ENCODE data around the gene FAM3D.
"Not testable (repeated sequence)": the region's sequence is repeated elsewhere in the genome, so short reads cannot be mapped to it uniquely, and the experiment has no call there.

FAM3D gene

DNA sequence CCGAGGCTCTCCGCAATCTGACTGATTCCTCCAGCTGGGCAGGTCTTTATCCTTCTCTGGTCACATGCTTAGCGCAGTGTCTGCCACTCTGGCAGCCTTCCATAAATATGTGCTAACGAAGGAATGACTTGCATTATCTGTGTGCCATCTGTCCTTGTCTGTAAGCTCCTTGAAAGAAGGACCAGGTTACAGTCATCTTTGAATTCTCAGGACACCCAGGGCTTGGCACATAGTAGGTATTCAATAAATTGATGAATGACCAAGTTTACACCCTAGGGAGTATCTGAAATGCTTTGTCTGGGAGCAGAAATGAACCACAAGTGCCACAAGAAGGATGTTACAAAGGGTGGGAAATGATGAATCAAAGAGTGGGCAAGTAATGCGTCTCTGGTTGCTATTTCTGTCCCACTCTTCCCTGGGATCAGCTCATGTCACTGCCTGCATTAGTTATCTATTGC, 16.5 kb upstream of the FAM3D start:
- DNase-seq (ENCODE audit: low read depth): no peak

DNA sequence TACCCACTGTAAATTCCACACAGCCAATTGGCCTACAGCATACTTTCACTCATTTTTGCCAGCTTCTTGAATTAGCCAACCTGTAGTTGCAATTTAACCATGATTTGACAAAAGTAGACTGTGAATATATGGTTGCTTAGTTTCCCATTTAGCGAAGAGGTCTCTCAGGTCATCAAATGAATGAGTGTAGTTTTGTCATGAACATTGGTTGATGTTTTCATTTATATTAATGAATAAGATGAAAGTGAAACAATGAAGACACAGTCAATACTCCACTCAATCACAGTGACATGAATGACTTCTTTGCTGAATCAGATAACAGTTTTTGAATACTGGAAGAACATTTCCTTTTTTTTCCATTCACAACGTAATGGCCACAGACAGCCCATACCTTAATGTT, 15.3 kb upstream of the FAM3D start:
- DNase-seq (ENCODE audit: low read depth): no peak

DNA sequence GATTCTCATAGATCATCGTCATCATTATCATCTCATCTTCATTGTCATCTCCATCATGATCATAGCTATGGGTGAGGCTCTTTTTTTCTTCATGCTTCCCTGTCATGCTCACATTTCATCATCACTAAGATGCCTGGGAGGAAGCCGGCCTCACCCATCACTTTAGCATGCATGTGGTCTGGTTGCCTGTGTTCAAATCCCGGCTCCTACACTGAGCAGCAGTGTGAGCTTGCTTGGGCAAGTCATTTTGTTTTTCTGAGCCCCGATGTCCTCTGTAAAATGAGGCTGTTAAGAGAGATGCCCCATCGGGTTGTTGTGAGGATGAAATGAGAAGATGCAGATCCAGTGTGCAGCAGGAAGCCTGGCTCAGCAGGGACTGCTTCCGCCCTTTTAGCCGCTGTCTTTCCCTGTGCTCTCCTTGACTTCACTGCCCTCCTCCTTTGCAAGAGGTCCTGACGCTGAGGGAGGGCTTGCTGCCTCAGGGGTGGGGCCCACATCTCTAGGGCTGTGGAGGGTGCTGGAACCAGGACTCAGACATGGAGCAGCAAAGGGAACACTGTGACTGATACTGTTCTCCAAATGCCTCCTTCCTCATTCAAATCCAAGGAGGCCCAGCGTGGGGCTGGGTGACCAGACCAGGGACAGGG, 14.4 kb upstream of the FAM3D start:
- DNase-seq (ENCODE audit: low read depth): no peak

DNA sequence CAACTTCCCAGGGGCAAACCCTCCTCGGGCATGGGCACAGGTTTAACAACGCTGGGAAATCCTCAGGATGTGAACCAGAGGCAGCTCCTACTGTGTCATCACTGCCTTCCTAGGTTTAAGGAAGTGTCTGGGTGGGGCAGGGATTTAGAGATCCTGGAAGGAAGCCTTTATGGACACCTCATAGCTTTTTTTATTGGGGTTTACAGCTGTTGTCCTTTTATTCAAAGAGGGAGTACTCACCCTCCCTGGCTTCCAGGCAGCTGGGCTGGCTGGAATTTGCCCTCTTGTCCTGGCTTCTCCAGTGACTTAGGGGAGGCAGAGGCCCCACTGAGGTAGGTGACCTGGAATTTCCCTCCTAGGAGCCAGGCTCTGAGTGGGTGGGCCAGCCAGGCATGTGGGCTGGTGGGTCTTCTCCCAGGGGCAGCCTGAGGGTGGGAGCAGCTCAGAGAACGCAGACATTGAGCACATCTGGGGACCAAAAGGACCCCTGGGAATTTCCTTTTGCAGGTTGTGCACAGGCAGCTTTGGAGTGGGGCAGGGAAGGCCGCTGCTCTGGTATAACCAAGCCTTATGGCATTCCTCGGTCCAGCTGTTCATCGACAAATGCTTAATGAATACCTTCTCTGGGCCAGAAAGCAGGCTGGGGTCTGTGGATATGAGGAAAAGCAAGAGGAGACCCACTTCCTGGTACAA, 13.5 kb upstream of the FAM3D start:
- no peak for DNase-seq (ENCODE audit: low read depth)

DNA sequence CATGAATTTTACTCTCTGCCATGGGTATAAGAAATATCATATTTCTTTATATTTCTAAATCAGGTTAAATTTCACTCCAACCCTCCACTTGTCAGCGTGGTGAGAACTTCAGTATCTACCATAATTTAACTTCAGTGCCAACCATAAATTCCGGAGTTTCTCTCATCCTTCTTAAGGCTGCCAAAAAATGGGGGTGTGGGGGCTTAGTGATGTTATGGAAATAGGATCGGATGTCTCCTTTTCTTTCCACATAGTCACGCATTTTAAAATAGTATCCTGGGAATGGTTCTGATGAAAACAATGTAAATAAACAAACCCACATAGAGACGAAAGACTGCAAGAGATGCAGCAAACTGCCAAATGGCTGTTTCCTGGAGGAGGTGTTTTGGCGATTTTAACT, 12.9 kb upstream of the FAM3D start:
- no peak for DNase-seq (ENCODE audit: low read depth)

DNA sequence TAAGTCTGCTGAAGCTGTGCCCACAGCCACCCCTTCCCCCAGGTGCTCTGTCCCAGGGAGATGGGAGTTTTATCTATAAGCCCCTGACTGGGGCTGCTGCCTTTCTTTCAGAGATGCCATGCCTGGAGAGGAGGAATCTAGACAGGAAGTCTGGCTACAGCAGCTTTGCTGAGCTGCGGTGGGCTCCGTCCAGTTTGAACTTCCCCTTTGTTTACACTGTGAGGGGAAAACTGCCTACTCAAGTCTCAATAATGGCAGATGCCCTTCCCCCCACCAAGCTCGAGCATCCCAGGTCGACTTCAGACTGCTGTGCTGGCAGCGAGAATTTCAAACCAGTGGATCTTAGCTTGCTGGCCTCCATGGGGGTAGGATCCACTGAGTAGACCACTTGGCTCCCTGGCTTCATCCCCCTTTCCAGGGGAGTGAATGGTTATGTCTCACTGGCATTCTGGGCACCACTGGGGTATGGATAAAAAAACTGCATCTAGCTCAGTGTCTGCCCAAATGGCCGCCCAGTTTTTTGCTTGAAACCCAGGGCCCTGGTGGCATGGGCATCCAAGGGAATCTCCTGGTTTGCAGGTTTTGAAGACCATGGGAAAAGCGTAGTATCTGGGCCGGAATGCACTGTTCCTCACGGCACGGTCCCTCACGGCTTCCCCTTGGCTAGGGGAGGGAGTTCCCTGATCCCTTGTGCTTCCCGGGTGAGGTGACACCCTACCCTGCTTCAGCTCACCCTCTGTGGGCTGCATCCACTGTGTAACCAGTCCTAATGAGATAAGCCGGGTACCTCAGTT, 11.8 kb upstream of the FAM3D start:
- DNase-seq (ENCODE audit: low read depth): not testable (repeated sequence)

DNA sequence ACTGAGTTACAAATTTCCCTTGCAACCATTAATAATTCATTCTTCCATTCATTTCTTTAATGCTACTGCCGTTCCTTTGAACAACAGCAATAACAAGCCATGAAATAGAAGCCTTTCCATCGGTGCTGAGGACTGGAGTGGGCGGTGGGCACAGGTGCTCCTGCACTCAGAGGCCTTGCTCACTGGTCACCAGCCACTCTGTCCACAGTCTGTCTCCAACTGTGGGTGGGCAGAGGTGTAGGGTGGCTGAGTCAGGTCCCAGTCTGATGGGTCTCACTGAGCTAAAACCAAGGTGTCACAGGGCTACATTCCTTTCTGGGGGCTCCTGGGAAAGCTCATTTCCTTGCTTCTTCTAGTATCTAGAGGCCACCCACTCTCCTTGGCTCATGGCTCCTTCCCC, 6.3 kb upstream of the FAM3D start:
- no peak for DNase-seq (ENCODE audit: low read depth)

DNA sequence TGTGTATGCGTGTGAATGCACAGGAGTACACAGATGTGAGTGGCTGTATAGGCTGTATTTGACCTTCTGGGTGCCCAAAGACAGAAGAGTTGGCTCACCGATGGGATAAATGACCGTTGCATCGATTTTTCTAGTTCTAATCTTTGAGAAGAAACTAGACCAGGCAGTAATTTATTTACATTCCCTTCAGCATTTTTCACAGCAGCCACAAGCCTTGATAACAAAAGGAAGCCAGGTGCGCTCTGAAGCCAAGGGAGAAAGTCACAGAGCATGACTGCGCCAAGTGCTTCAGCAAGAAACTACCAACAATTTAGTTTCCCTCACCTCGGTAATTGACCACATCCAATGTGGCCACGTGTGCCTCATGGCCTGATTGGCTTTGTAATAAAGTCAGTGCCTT, 5.9 kb upstream of the FAM3D start:
- DNase-seq (ENCODE audit: low read depth): no peak

DNA sequence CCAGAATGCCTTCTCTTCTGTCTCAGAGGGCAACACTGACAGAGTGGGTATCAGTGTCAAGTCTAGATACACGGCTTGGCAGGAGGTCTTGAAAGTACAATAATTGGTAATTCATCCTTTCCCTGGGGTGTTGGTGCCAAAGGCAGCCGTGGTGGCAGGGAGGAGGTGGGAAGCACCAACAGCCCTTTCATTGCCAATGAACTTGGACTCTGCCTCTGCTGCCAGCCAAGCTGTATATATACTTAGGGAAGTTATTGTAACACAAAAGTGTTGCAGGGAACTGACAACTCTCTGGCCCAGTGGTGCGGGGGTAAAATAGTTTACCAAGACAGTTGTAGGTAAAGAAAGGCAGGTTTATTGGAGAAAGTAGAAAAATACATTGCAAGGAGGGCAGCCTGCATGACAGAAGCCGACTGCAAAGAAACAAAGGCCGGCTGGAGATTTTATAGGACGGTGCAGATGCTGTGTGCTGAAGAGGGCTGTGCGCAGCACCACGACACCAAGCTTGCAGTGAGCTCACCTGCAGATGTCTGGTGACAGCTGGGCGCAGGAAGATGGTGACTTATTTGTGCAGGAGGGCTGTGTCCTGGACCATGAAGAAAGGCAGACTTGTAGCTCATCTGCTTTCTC, 4.0 kb upstream of the FAM3D start:
- DNase-seq (ENCODE audit: low read depth): no peak

DNA sequence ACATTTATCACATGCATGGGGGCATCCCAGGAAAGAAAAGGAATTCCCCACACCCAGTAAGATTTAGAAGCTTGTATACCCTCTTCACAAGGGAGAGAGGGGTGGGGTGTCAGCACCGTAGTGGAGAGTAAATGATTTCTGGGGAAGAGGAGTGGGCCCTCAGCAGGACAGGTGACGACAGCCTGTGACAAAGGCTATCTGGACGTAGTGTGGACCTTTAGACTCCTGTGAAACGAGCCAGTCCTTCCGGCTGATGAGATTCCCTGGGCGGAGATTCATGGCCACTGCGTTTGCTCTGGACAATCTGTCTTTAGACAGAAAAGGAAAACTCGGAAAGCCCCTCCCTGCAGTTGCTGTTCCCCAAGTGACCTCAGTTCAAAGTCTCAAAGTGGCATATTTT, 1.7 kb upstream of the FAM3D start:
- no peak for DNase-seq (ENCODE audit: low read depth)

DNA sequence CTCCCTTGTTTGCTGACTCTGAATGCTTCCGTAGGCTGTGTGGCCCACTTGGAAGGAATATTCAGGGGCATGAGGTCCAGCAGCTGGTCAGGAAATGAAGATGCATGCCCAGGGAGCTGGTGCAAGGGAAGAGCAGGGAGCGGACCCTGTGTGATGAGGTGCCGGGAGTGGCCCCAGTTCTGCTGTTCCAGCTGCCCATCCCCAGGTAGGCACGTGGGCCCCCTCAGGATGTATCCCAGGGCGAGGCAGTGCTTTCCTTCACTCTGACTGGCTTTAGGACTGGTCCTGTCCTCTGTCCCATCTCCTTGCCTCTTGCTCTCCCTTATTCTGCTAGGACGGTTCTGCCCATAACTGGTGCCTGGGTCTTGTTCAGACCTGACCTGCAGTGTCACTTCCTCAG, 1.1 kb upstream of the FAM3D start:
- no peak for DNase-seq (ENCODE audit: low read depth)

DNA sequence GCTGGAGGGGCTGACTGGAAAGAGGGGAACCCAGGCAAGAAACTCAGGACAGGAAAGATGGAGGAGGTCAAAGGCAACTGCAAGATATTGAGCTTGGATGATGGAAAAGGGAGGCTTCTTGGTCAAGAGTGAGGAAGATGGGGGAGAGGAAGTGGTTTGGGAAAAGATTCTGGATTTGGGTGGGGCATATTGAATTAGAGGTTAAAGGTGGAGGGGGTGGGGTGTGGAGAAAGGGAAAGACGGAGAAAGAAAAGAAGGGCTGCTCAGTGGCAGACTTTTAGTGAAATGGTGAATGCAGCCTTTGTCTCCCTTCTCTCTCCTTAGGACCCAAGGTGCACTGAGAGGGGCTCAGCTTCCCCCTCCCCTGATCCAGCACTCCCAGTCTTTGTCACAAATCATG, 655 bp upstream of the FAM3D start:
- no peak for DNase-seq (ENCODE audit: low read depth)

DNA sequence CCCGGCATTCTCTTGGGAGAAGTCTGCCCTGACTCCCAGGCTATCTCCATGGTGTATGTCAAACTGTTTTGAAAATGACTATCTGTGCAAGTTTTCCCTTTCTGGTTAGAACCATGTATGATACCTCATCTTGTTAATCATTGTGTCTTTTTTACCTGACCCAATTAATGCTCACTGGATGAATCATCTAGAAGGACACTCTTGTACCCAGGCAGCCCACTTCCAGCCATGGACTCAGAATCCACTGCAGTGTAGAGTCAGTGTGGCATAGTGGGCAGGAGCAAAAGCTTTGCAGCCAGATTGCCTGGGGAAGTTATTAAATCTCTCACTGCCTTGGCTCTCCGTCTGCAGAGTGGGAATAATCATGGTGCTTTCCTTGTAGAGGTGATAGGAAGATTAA, 1.2 kb downstream of the FAM3D start:
- DNase-seq (ENCODE audit: low read depth): no peak

DNA sequence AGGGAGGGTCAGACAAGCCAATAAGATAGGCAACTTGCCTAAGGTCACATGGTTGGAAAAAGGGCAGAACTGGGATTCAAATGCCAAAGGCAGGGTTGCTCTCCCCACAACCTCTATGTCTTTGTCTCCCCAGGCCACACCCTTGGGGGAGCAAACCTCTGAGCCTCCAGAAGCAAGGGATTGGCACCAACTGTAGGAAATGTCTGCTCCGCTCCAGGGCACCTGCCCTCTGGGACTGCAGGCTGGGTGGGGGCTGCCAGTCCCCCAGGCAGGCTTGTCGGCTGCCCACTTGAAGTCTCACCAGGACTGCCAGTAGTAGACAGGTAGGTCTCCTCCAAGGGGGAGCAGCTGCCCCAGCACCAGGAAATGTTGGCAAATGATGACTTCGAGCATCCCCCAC, 2.0 kb downstream of the FAM3D start:
- DNase-seq (ENCODE audit: low read depth): no peak

DNA sequence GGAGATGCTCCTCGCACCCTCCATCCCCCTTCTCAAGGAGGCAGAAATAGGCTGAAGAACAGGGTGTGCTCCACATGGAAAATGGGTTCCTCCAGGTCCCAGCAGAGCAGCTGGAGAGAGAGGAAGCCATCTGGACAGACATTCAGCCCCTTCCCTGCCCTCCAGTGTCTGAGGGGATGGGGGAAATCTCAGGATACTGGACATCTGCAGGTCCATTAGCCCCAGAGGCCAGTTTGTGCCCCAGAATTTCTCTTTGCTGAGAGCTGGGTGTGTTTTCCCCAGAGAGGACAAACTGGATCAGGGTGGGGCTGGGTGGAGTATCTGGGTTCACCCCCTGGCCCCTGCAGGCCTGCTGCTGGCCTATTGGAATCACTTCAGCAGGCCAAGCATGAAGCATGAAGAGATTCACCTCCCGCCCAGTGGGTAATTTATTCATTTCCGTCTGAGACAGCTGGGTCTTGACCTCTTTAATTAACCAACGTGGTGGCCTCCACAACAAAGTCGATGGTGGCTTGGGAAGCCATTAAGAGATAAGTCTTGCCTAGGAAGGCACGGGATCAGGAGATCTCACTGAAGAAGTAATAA, 4.6 kb downstream of the FAM3D start:
- DNase-seq (ENCODE audit: low read depth): no peak

DNA sequence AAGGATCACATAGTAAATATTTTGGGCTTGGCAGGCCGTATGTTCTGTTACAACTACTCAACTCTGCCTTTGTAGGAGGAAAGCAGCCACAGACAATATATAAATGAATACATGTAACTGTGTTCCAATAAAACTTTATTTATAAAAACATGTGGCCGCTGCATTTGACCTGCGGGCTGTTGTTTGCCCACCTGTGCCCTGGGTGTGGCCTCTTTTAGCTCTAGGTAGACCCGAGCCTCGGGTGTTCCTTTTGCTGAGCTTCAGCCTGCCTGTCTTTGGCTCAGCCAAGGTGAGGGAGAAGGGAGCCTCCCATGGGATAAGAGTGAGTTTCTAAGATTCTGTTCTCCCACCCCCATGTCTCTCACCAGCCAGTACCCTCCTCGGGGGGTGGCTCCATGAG, 5.6 kb downstream of the FAM3D start:
- DNase-seq (ENCODE audit: low read depth): no peak

DNA sequence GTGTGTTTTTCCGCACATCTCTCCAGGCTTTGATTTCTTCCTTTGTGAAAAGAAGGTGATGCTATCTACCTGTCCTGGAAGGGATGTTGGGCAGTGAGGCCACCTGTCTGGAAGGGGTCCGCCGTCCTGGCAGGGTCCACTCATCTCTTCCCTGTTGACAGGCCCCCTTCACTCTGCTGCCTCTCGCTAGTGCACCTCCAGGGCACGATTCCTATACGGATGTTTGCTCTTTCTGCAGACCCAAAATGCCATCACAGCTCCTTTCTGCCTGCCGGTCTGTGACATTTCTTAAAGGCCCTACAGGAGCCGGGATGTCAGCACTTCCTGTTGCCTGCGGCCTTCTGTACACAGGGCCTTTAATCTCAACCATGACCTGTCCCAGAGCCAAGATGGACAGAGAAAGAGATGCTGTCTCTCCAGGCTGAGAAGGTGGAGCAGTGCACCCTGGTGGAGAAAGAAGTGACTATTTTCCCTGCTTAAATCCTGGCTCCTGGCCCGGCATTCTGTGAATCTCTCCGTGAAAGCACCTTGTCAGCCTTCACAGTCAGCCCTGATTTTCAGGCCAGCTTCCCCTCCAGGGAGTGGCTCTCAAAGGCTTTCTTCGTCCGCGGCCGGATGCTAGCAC, 7.4 kb downstream of the FAM3D start:
- no peak for DNase-seq (ENCODE audit: low read depth)

DNA sequence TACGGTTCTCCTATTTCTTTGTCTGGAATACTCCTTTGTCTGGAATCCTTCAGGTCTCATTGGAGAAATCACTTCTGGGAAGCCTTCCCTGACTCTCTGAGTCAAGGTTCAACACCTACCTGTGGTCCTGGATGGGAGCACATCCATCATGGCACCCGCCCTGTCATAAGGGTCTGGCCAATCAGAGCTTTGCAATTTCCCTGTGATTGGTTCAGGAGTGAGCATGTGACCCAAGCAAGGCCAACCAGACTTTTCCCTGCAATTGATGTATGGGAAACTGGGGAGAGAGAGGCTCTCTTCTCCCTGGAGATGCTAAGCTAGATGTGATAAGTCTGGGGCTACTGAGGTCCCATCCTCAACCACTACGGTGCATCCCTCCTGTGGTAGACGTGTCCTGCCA, 8.1 kb downstream of the FAM3D start:
- no peak for DNase-seq (ENCODE audit: low read depth)

DNA sequence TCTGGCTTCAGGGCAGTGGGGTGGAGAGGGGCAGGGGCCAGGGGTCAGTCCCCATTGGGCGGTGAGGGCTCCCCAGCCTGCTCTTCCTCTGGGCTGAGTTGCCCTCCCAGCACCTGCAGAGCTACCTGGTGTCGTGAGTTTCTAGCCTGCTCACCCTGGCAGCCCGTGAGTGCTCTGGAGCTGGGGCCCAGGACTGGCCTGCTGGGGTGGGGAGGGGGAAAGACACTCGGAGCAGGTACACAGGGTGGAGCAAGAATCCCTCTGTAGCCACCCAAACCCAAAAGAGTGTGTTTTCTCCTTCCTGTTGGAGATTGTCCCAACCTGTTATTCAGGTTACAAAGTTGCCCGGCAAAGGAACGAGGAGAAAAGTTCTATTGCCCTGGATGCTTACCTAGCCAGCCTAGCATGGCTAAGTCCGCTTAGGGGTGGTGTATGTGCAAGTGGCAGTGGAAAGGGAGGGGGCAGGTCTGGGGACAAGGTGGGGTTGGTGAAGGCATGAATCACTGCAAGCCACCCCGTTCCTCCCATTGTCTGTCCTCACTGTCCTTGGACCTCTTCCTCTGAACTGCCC, 8.9 kb downstream of the FAM3D start:
- DNase-seq (ENCODE audit: low read depth): no peak

DNA sequence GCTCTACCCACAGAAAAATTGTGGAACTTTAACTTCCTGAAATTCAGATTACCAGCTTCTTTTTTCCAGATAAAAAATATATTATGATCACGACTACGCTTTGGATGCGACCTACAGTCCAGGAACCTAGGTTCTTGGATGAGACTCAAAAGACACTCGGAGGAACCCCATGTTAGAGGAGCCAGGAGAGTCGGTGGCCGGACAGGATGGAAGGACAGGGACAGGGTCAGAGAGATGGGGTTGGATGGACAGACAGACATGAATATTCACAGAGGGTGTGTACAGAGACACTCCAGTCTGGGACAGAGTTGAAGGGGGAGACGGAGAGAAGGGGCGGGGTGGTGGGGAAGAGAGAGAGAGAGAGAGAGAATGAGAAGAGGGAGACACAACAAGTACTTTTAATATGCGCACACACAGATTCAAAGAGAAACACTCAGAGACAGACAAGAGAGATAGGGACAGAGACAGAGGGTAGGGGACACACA, 9.5 kb downstream of the FAM3D start:
- DNase-seq (ENCODE audit: low read depth): no peak

DNA sequence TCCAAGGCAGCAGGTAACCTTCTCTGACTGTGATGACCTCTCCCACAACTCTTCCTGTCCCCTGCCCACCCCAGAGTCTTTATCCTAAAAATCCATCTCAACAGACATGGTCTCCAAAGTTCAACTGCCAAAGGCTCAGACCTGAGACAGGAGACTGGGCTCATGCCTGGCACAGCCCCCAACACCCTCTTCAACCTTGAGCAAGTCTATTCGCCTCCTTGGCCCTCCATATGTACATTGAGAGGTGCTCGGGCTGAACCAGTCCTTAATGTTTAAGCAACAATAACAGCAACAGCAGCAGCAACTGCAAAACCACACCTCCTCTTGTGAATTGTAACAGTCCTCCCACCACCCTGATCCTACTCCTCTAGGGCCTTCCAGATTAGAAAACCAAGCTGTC, 9.9 kb downstream of the FAM3D start:
- no peak for DNase-seq (ENCODE audit: low read depth)
